A549 (cell line): Measurements from ENCODE around the gene RXRA.

Experiments used
- ATOH8 ChIP-seq: fragments of 250-450 bp; sonication (Bioruptor Pico); IDR thresholded peaks from 2 replicates; pipeline ENCODE4 v1.5.0; 2020; ENCODE audit warnings: low read depth, mild to moderate bottlenecking, moderate library complexity
- CHD2 ChIP-seq: fragments of 150-350 bp; IDR thresholded peaks from 2 replicates; pipeline ENCODE4 v1.6.1; 2014; ENCODE audit warnings: low read length; ENCODE audit not compliant: partially characterized antibody
- CTCF ChIP-seq: fragments of >200 bp; sonication (Bioruptor Twin); formaldehyde crosslinking; IDR thresholded peaks from 3 replicates; pipeline ENCODE4 v1.5.1; 2016
- HOXB13 ChIP-seq: fragments of 250-450 bp; sonication (Bioruptor Pico); IDR thresholded peaks from 2 replicates; pipeline ENCODE4 v1.5.0; 2020; ENCODE audit warnings: low read depth, mild to moderate bottlenecking, moderate library complexity
- MAFK ChIP-seq: fragments of 450-650 bp; IDR thresholded peaks from 2 replicates; pipeline ENCODE4 v1.6.1; 2014; ENCODE audit not compliant: partially characterized antibody
- MAZ ChIP-seq: fragments of 150-350 bp; IDR thresholded peaks from 2 replicates; pipeline ENCODE4 v1.6.1; 2014; ENCODE audit warnings: antibody characterized with exemption, low read depth, low read length, borderline replicate concordance
- POLR2A ChIP-seq: IDR thresholded peaks from 2 replicates; pipeline ENCODE4 v1.6.1; 2012; ENCODE audit warnings: mild to moderate bottlenecking, low read length
- RAD21 ChIP-seq, 2 experiments: fragments of >200 bp in 1 of 2; sonication (Bioruptor Twin) in 1 of 2; formaldehyde crosslinking in 1 of 2; IDR thresholded peaks in 1 of 2; conservative IDR thresholded peaks in 1 of 2; 2 replicates in 1 of 2; 3 replicates in 1 of 2; pipeline ENCODE4 v1.6.1; 2012 to 2018; ENCODE audit warnings: inconsistent platforms in 1 of 2
- USF2 ChIP-seq: fragments of 450-650 bp; IDR thresholded peaks from 2 replicates; pipeline ENCODE4 v1.6.1; 2014; ENCODE audit warnings: antibody characterized with exemption
- ZSCAN20 ChIP-seq: fragments of 250-450 bp; sonication (Bioruptor Pico); IDR thresholded peaks from 2 replicates; pipeline ENCODE4 v1.8.0; 2022; ENCODE audit warnings: mild to moderate bottlenecking, moderate library complexity

- TF ChIP-seq ZSCAN20 (CRISPR knock-in tag) (no peak), POLR2A (no peak), USF2 (no peak), CTCF (no peak), MAFK (no peak), CHD2 (no peak), MAZ (no peak), RAD21 (conservative IDR thresholded peaks at IDR 0.05 in 1 of 2, IDR thresholded peaks at IDR 0.05 in 1 of 2) (no peak), HOXB13 (no peak), ATOH8 (CRISPR knock-in tag) (no peak)
These were observed 2.1 kb downstream of the RXRA start for GRCh38 chr9:134328341-134328840.
